HL-60 (cell line): Measurements from ENCODE around the gene PHC2.

Source experiments
- GABPA ChIP-seq: IDR thresholded peaks from 2 replicates; pipeline ENCODE4 v1.6.1; 2012; ENCODE audit warnings: low read depth
- TF ChIP-seq, protein P1 (sequence below): IDR thresholded peaks from one replicate; pipeline ENCODE4 v1.5.1; 2011; ENCODE audit warnings: low read length, control low read depth, inconsistent platforms; ENCODE audit not compliant: insufficient read depth

DNA sequence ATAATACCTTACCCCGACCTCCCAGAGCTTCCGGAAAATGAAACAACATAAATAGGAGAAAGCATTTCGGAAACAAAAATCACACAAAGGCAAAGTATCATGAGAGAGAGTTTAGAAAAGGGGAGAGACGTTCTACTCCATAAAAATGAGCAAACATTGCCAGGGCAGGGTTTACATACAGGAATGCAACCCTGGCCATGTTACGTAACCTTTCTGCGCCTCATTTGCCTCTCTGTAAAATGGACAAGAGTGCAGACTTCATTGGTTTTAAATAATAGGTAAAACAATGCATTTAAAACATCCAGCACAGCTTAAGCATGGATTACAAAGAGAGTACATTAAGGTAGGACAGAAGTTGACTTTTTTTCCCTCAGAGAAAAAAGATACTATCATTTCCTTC is 45.6 kb downstream of the PHC2 start:
- TF ChIP-seq, protein P1, sequence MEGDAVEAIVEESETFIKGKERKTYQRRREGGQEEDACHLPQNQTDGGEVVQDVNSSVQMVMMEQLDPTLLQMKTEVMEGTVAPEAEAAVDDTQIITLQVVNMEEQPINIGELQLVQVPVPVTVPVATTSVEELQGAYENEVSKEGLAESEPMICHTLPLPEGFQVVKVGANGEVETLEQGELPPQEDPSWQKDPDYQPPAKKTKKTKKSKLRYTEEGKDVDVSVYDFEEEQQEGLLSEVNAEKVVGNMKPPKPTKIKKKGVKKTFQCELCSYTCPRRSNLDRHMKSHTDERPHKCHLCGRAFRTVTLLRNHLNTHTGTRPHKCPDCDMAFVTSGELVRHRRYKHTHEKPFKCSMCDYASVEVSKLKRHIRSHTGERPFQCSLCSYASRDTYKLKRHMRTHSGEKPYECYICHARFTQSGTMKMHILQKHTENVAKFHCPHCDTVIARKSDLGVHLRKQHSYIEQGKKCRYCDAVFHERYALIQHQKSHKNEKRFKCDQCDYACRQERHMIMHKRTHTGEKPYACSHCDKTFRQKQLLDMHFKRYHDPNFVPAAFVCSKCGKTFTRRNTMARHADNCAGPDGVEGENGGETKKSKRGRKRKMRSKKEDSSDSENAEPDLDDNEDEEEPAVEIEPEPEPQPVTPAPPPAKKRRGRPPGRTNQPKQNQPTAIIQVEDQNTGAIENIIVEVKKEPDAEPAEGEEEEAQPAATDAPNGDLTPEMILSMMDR = no peak
- no peak for TF ChIP-seq GABPA
